Suprapubic skin (tissue), 4 donors: ENCODE data around the gene KCNMB1. TPM values are rescaled to one million over a fixed set of nuclear protein-coding genes. Genes with fewer than 3 reads are reported as not detected.

ENCODE experiments used
- DNase-seq, 2 donors: peaks; one replicate each; pipeline ENCODE4 v3.0.0-alpha.2; 2019; ENCODE audit warnings: low spot score in 2 of 2
- H3K27ac ChIP-seq: fragments of 200-600 bp; sonication (generic); one replicate; pipeline ENCODE4 v1.5.1; 2019
- H3K27me3 ChIP-seq: fragments of 200-600 bp; sonication (generic); one replicate; pipeline ENCODE4 v1.5.1; 2019
- H3K36me3 ChIP-seq: fragments of 200-600 bp; sonication (generic); one replicate; pipeline ENCODE4 v1.5.1; 2019
- H3K4me1 ChIP-seq: fragments of 200-600 bp; sonication (generic); one replicate; pipeline ENCODE4 v1.5.1; 2019
- H3K4me3 ChIP-seq: fragments of 200-600 bp; sonication (generic); one replicate; pipeline ENCODE4 v1.5.1; 2019; ENCODE audit warnings: mild to moderate bottlenecking
- H3K9me3 ChIP-seq: fragments of 200-600 bp; sonication (generic); one replicate; pipeline ENCODE4 v1.5.1; 2019
- CTCF ChIP-seq, 2 donors: fragments of 200-600 bp in 1 of 2; fragments of 450-650 bp in 1 of 2; sonication (generic) in 1 of 2; IDR thresholded peaks; one replicate each; pipeline ENCODE4 v1.5.1; 2016 to 2019; ENCODE audit warnings: antibody characterized with exemption in 2 of 2, mild to moderate bottlenecking in 1 of 2, moderate library complexity in 1 of 2
- EP300 ChIP-seq: sonication (generic); formaldehyde crosslinking; IDR thresholded peaks from one replicate; pipeline ENCODE4 v1.6.1; 2017; ENCODE audit warnings: antibody characterized with exemption
- POLR2A ChIP-seq, 2 donors: fragments of 450-650 bp; IDR thresholded peaks; one replicate each; pipeline ENCODE4 v1.6.1; 2017; ENCODE audit warnings: antibody characterized with exemption in 2 of 2, mild to moderate bottlenecking in 2 of 2, moderate library complexity in 2 of 2
- POLR2AphosphoS5 ChIP-seq, 3 donors: sonication (generic); formaldehyde crosslinking; IDR thresholded peaks; one replicate each; pipeline ENCODE4 v1.6.1; 2017; ENCODE audit warnings: antibody characterized with exemption in 3 of 3
- WGBS: methylation state at CpG from one replicate; pipeline ENCODE4 v1.1.5; 2018; 5-methylcytosine and 5-hydroxymethylcytosine counted together
- total RNA-seq, 4 donors: library from RNA; depleted of rRNA; stranded (reverse); fragments of >200 nt; gene quantifications; one replicate each; pipeline ENCODE4 v1.1.0, GENCODE V29; 2016

The KCNMB1 gene
- total RNA-seq, 4 donors from 2014 or later: 1.3 to 3.7 (median 1.9) TPM

GRCh38 chr5:170353011-170353761 lies 36.0 kb downstream of the KCNMB1 start:
- Histone ChIP-seq H3K4me3 (peak overlapping the region; percentile 8), H3K9me3 (no peaks in the 10 kb centered on the region), H3K27ac (no peak overlapping the region), H3K27me3 (peaks cover 21% of the 10 kb centered on the region), H3K36me3 (no peaks in the 10 kb centered on the region), H3K4me1 (peaks cover 41% of the 10 kb centered on the region)
- TF ChIP-seq POLR2A (IDR thresholded peaks at IDR 0.05) (no peak), EP300 (no peak), CTCF (IDR thresholded peaks at IDR 0.05) (no peak), POLR2AphosphoS5 (IDR thresholded peaks at IDR 0.05) (no peak)
- WGBS: 29% methylated on average over 16 of the region's 18 CpGs
- DNase-seq: no peak

GRCh38 chr5:170348137-170348633 lies 41.0 kb downstream of the KCNMB1 start:
- H3K36me3 ChIP-seq: no peaks in the 10 kb centered on the region
- no peaks in the 10 kb centered on the region for H3K9me3 ChIP-seq
- TF ChIP-seq CTCF (IDR thresholded peaks at IDR 0.05) (peak in 1 of 2 donors; percentile 15), POLR2AphosphoS5 (IDR thresholded peaks at IDR 0.05) (no peak)
- DNase-seq: no peak
- H3K4me1 ChIP-seq: peaks cover 8% of the 10 kb centered on the region
- H3K27ac ChIP-seq: no peak overlapping the region
- no peak overlapping the region for H3K4me3 ChIP-seq
- H3K27me3 ChIP-seq: peaks cover 4% of the 10 kb centered on the region
- WGBS: 38% methylated on average over 11 of the region's 11 CpGs

GRCh38 chr5:170347022-170347567 lies 42.1 kb downstream of the KCNMB1 start:
- Histone ChIP-seq H3K4me1 (peaks cover 5% of the 10 kb centered on the region), H3K27me3 (no peaks in the 10 kb centered on the region), H3K27ac (no peak overlapping the region), H3K36me3 (no peaks in the 10 kb centered on the region), H3K9me3 (no peaks in the 10 kb centered on the region), H3K4me3 (no peak overlapping the region)
- WGBS: 91% methylated on average over 9 of the region's 9 CpGs
- TF ChIP-seq CTCF (IDR thresholded peaks at IDR 0.05) (no peak), POLR2A (IDR thresholded peaks at IDR 0.05) (no peak), EP300 (no peak), POLR2AphosphoS5 (IDR thresholded peaks at IDR 0.05) (no peak)
- DNase-seq: no peak

- Histone ChIP-seq H3K27me3 (no peaks in the 10 kb centered on the region), H3K4me3 (no peak overlapping the region), H3K36me3 (no peaks in the 10 kb centered on the region), H3K9me3 (no peaks in the 10 kb centered on the region), H3K27ac (no peak overlapping the region), H3K4me1 (peaks cover 5% of the 10 kb centered on the region)
- DNase-seq: no peak
- WGBS: 100% methylated on average over 1 of the region's 1 CpG
- TF ChIP-seq CTCF (IDR thresholded peaks at IDR 0.05) (no peak), POLR2AphosphoS5 (IDR thresholded peaks at IDR 0.05) (no peak), POLR2A (IDR thresholded peaks at IDR 0.05) (no peak), EP300 (no peak)
Measured at GRCh38 chr5:170345971-170346370, 43.2 kb downstream of the KCNMB1 start.

DNA sequence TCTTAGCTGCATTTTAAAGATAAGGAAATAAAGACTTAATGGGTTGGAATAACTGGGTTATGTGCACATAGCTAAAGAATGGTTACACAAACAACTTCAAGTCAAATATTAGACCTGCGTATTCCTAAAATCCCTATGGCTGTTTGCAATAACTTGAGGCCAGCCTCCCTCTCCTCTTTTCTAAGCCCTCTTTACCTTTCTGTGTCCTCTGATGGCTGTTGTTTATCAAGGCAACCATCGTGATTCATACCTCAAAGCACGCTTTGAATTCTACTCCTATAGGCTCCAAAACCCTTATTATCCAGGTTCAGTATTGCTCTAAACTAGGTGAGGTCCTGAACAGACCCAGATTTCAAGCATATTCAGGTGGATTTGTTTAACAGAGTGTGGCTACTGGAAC lies 46.0 kb downstream of the KCNMB1 start:
- H3K9me3 ChIP-seq: no peaks in the 10 kb centered on the region
- TF ChIP-seq POLR2A (IDR thresholded peaks at IDR 0.05) (no peak), POLR2AphosphoS5 (IDR thresholded peaks at IDR 0.05) (no peak), CTCF (IDR thresholded peaks at IDR 0.05) (no peak), EP300 (no peak)
- H3K27ac ChIP-seq: no peak overlapping the region
- no peak overlapping the region for H3K4me3 ChIP-seq
- WGBS: 93% methylated on average over 3 of the region's 3 CpGs
- H3K36me3 ChIP-seq: no peaks in the 10 kb centered on the region
- no peak for DNase-seq
- peaks cover 2% of the 10 kb centered on the region for H3K4me1 ChIP-seq
- H3K27me3 ChIP-seq: no peaks in the 10 kb centered on the region
